SK-N-SH (cell line): Measurements from ENCODE around the gene NCS1. TPM values are rescaled to one million over a fixed set of nuclear protein-coding genes. Genes with fewer than 3 reads are reported as not detected.

Experiments
- CTCF ChIA-PET: fragments of 300-600, 350-600 bp; formaldehyde crosslinking; extraction: SDS; loops from one replicate; lab custom pipeline; 2021; lab: Yijun Ruan, JAX
- POLR2A ChIA-PET: fragments of 350-600 bp; sonication (Branson Sonifier 250); formaldehyde crosslinking; extraction: SDS; loops from one replicate; lab custom pipeline; 2020; ENCODE audit warnings: antibody characterized with exemption, inconsistent platforms; lab: Yijun Ruan, JAX
- DNase-seq: peaks from one replicate; pipeline ENCODE4 v3.0.0; 2012
- H2AFZ ChIP-seq: fragments of 200-600 bp; sonication (generic); 2 replicates; pipeline ENCODE4 v1.8.1; 2016; ENCODE audit warnings: antibody characterized with exemption, mild to moderate bottlenecking, low read depth
- H3F3A ChIP-seq: fragments of 200-600 bp; sonication (generic); replicated peaks from 2 replicates; pipeline ENCODE3; 2016; ENCODE audit warnings: antibody characterized with exemption, mild to moderate bottlenecking; ENCODE audit not compliant: insufficient read depth
- H3K27ac ChIP-seq, 2 experiments: fragments of 200-500 bp in 1 of 2; fragments of 200-600 bp in 1 of 2; sonication (Bioruptor generic) in 1 of 2; sonication (generic), shearing (Covaris generic) in 1 of 2; 2 replicates each; pipeline versions ENCODE4 v1.5.1 to v1.6.1; 2014 to 2016; ENCODE audit warnings: low read depth in 2 of 2, inconsistent platforms in 1 of 2, low read length in 1 of 2, mild to moderate bottlenecking in 1 of 2, mixed read lengths in 1 of 2
- H3K27me3 ChIP-seq: fragments of 200-600 bp; sonication (generic), shearing (Covaris generic); 2 replicates; pipeline ENCODE4 v1.6.1; 2016; ENCODE audit warnings: mixed run types; ENCODE audit not compliant: insufficient read depth
- H3K36me3 ChIP-seq, 2 experiments: fragments of 200-500 bp in 1 of 2; fragments of 200-600 bp in 1 of 2; sonication (Bioruptor generic) in 1 of 2; sonication (generic) in 1 of 2; replicated peaks in 1 of 2; 2 replicates each; pipeline versions ENCODE3 to v1.5.1; 2014 to 2016; ENCODE audit warnings: low read length in 1 of 2, mild to moderate bottlenecking in 1 of 2; ENCODE audit not compliant: insufficient read depth in 2 of 2, control insufficient read depth in 1 of 2
- H3K4me1 ChIP-seq, 2 experiments: fragments of 200-500 bp in 1 of 2; fragments of 200-600 bp in 1 of 2; sonication (Bioruptor generic) in 1 of 2; sonication (generic), shearing (Covaris generic) in 1 of 2; 2 replicates each; pipeline versions ENCODE4 v1.5.1 to v1.6.1; 2014 to 2016; ENCODE audit warnings: low read depth in 1 of 2, low read length in 1 of 2, mixed run types in 1 of 2; ENCODE audit not compliant: insufficient read depth in 2 of 2, control insufficient read depth in 1 of 2
- H3K4me2 ChIP-seq: fragments of 200-600 bp; sonication (generic), shearing (Covaris generic); 2 replicates; pipeline ENCODE4 v1.6.1; 2017; ENCODE audit warnings: mixed run types
- H3K4me3 ChIP-seq, 2 experiments: fragments of 200-500 bp in 1 of 2; fragments of 200-600 bp in 1 of 2; sonication (Bioruptor generic) in 1 of 2; sonication (generic), shearing (Covaris generic) in 1 of 2; 2 replicates each; pipeline versions ENCODE4 v1.5.1 to v1.8.1; 2014 to 2016; ENCODE audit warnings: low read depth in 2 of 2, inconsistent platforms in 1 of 2, low read length in 1 of 2, mild to moderate bottlenecking in 1 of 2, mixed read lengths in 1 of 2, moderate library complexity in 1 of 2
- H3K79me2 ChIP-seq: fragments of 200-600 bp; sonication (generic); 2 replicates; pipeline ENCODE4 v1.8.1; 2017; ENCODE audit warnings: mild to moderate bottlenecking; ENCODE audit not compliant: insufficient read depth
- H3K9ac ChIP-seq: fragments of 200-600 bp; sonication (generic); 2 replicates; pipeline ENCODE4 v1.6.1; 2017; ENCODE audit warnings: mixed run types
- H3K9me2 ChIP-seq: fragments of 200-600 bp; sonication (generic); 2 replicates; pipeline ENCODE4 v1.6.1; 2017; ENCODE audit warnings: mixed run types
- H3K9me3 ChIP-seq: fragments of 200-600 bp; sonication (generic); 2 replicates; pipeline ENCODE4 v1.6.1; 2017; ENCODE audit warnings: mixed run types, mild to moderate bottlenecking, moderate library complexity
- H4K20me1 ChIP-seq: fragments of 200-600 bp; sonication (generic); 2 replicates; pipeline ENCODE4 v1.6.1; 2017; ENCODE audit warnings: mild to moderate bottlenecking, mixed run types; ENCODE audit not compliant: insufficient read depth
- ELF1 ChIP-seq: IDR thresholded peaks from 2 replicates; pipeline ENCODE4 v1.4.0; 2012
- FOXM1 ChIP-seq: IDR thresholded peaks from 2 replicates; pipeline ENCODE4 v1.4.0; 2012; ENCODE audit warnings: low read depth, mild to moderate bottlenecking
- GABPA ChIP-seq: IDR thresholded peaks from 2 replicates; pipeline ENCODE4 v1.4.0; 2012; ENCODE audit warnings: low read depth, mild to moderate bottlenecking
- MEF2A ChIP-seq: IDR thresholded peaks from 2 replicates; pipeline ENCODE4 v1.4.0; 2012; ENCODE audit warnings: low read depth, borderline replicate concordance
- NFIC ChIP-seq: IDR thresholded peaks from 2 replicates; pipeline ENCODE4 v1.4.0; 2012; ENCODE audit warnings: borderline replicate concordance
- NRF1 ChIP-seq: IDR thresholded peaks from 2 replicates; pipeline ENCODE4 v1.6.1; 2012; ENCODE audit warnings: low read depth, mild to moderate bottlenecking, low read length
- RCOR1 ChIP-seq: fragments of 150-350 bp; IDR thresholded peaks from 2 replicates; pipeline ENCODE4 v1.6.1; 2017; ENCODE audit warnings: antibody characterized with exemption, low read length
- REST ChIP-seq: IDR thresholded peaks from 2 replicates; pipeline ENCODE4 v1.6.1; 2012; ENCODE audit warnings: mild to moderate bottlenecking, low read depth, low read length, moderate library complexity
- TAF1 ChIP-seq: IDR thresholded peaks from 2 replicates; pipeline ENCODE4 v1.6.1; 2012; ENCODE audit warnings: low read depth, mild to moderate bottlenecking, low read length, moderate library complexity, borderline replicate concordance
- TEAD4 ChIP-seq: IDR thresholded peaks from 2 replicates; pipeline ENCODE4 v1.4.0; 2012; ENCODE audit warnings: mild to moderate bottlenecking, borderline replicate concordance; ENCODE audit not compliant: insufficient read depth
- YY1 ChIP-seq: IDR thresholded peaks from 2 replicates; pipeline ENCODE4 v1.4.0; 2012; ENCODE audit warnings: low read depth, mild to moderate bottlenecking
- WGBS: methylation state at CpG from one replicate; pipeline ENCODE4 v1.1.6; 2017; ENCODE audit warnings: low lambda C conversion rate; 5-methylcytosine and 5-hydroxymethylcytosine counted together
- polyA plus RNA-seq, 3 experiments: library from polyadenylated mRNA; depleted of rRNA; stranded (reverse); fragments of >200 nt; gene quantifications; 2 replicates each; pipeline ENCODE4 v1.2.3, GENCODE V29; 2012
- TF ChIP-seq, protein P1 (sequence below): IDR thresholded peaks from 2 replicates; pipeline ENCODE4; 2012

The NCS1 gene
- polyA plus RNA-seq, 1 of the 3 experiments (the other 2 are of a cell fraction), result 40.6 TPM

DNA sequence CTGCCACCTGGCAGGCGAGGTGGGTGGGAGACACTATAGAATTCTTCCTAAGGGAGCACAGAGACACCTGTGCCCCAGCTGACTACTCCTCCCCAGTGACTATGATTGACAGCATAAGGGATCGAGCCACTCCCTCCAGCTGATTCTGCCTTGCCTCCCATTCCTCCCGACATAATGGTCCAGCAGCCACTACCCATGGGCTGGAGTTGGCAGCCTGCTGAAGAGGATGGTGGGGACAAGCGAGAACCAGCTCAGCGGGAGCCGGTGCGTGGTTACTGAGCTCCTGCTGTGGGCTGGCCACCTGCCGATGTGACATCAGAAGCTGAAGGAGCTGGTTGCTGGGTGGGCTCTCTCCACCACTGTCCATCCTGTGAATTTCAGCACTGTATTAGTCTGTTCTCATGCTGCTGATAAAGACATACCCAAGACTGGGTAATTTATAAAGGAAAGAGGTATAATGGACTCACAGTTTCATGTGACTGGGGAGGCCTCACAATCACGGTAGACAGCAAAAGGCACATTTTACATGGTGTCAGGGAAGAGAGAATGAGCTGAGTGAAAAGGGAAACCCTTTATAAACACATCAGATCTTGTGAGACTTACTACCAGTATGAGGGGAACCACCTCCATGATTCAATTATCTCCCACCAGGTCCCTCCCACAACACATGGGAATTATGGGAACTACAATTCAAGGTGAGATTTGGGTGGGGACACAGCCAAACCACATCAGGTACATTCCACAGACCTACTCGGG, 12.1 kb upstream of the NCS1 start:
- TF ChIP-seq REST, result no peak
- no peak for TF ChIP-seq TEAD4
- no peak for TF ChIP-seq FOXM1
- no peak for TF ChIP-seq RCOR1
- TF ChIP-seq, protein P1, sequence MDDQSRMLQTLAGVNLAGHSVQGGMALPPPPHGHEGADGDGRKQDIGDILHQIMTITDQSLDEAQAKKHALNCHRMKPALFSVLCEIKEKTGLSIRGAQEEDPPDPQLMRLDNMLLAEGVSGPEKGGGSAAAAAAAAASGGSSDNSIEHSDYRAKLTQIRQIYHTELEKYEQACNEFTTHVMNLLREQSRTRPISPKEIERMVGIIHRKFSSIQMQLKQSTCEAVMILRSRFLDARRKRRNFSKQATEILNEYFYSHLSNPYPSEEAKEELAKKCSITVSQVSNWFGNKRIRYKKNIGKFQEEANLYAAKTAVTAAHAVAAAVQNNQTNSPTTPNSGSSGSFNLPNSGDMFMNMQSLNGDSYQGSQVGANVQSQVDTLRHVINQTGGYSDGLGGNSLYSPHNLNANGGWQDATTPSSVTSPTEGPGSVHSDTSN, result no peak
- TF ChIP-seq YY1, result no peak
- no peak for TF ChIP-seq GABPA
- no peak for TF ChIP-seq TAF1
- no peak for TF ChIP-seq ELF1
- no peak for TF ChIP-seq NRF1
- TF ChIP-seq NFIC, result no peak
- H3K4me3 ChIP-seq, result no peak overlapping the region
- no peaks in the 10 kb centered on the region for H3K9me3 ChIP-seq
- WGBS, result 84% methylated on average over 6 of the region's 10 CpGs
- CTCF ChIA-PET, result interaction anchor here (1.0 kb wide), 1 partner anchor 53 kb away, joined by 3 read pairs; no protein-coding TSS in a partner anchor
- H2AFZ ChIP-seq, result no peak overlapping the region
- no peak overlapping the region for H3K9ac ChIP-seq
- H3K4me2 ChIP-seq, result no peak overlapping the region
- no peaks in the 10 kb centered on the region for H3F3A ChIP-seq
- POLR2A ChIA-PET, result interaction anchor here (1.3 kb wide), 1 partner anchor 12 kb away, joined by 3 read pairs; the partner anchor contains the start of gene NCS1
- H3K27me3 ChIP-seq, result no peaks in the 10 kb centered on the region
- no peak overlapping the region for H3K27ac ChIP-seq
- DNase-seq, result no peak
- no peaks in the 10 kb centered on the region for H4K20me1 ChIP-seq
- H3K36me3 ChIP-seq, result no peaks in the 10 kb centered on the region
- no peaks in the 10 kb centered on the region for H3K79me2 ChIP-seq
- H3K4me1 ChIP-seq, result no peaks in the 10 kb centered on the region; a peak in 1 of 4 replicates
- H3K9me2 ChIP-seq, result no peaks in the 10 kb centered on the region

DNA sequence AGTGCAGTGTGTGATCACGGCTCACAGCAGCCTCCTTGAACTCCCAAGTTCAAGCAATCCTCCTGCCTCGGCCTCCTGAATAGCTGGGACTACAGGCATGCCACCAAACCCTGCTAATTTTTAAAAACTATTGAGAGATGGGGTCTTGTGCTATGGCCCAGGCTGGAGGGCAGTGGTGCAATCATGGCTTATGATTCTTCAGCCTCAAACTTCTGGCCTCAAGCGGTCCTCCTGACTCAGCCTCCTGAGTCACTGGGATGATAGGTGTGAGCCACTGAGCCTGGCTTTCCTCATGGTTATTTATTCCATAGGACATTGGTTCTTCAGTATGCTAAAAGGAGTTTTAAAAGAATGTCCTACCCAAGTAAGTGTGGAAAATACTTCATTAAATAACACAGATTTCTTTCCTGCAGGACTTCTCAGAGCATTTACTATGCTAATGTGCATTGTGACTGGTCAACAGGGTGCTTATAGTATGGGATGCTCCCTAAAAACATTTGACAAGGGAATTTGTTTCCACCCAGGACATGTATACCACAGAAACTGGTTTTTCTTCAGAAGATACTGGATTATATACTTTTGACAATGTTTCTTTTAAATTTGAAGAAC, 11.2 kb upstream of the NCS1 start:
- Histone ChIP-seq H3K4me2 (no peak overlapping the region), H3K4me3 (no peak overlapping the region), H4K20me1 (no peaks in the 10 kb centered on the region), H3K79me2 (no peaks in the 10 kb centered on the region), H3K27me3 (no peaks in the 10 kb centered on the region), H2AFZ (no peak overlapping the region), H3K9me3 (no peaks in the 10 kb centered on the region), H3K36me3 (no peaks in the 10 kb centered on the region), H3K9ac (no peak overlapping the region), H3K4me1 (no peaks in the 10 kb centered on the region; a peak in 1 of 4 replicates), H3F3A (no peaks in the 10 kb centered on the region), H3K9me2 (no peaks in the 10 kb centered on the region), H3K27ac (no peak overlapping the region)
- no peak for TF ChIP-seq MEF2A
- no peak for TF ChIP-seq NRF1
- no peak for TF ChIP-seq NFIC
- TF ChIP-seq GABPA, result no peak
- no peak for TF ChIP-seq TEAD4
- WGBS, result 94% methylated on average over 3 of the region's 3 CpGs
- ChIA-PET POLR2A (interaction anchor here (1.3 kb wide), 1 partner anchor 11 kb away, joined by 3 read pairs; the partner anchor contains the start of gene NCS1), CTCF (no interaction called here)
- no peak for DNase-seq
